HepG2 (cell line): Measurements from ENCODE around the gene TCF12. TPM values are rescaled to one million over a fixed set of nuclear protein-coding genes. Genes with fewer than 3 reads are reported as not detected.

Source experiments
- BRCA1 ChIP-seq: sonication (generic); formaldehyde crosslinking; IDR thresholded peaks from 2 replicates; pipeline ENCODE4 v1.4.0; 2020; ENCODE audit warnings: missing genetic modification reagents
- CBFB ChIP-seq: sonication (generic); formaldehyde crosslinking; IDR thresholded peaks from 2 replicates; pipeline ENCODE4 v1.4.0; 2020; ENCODE audit warnings: missing genetic modification reagents
- DBP ChIP-seq: sonication (generic); formaldehyde crosslinking; IDR thresholded peaks from 2 replicates; pipeline ENCODE4 v1.4.0; 2020; ENCODE audit warnings: missing genetic modification reagents; ENCODE audit errors: not compliant biosample characterization
- HNF4G ChIP-seq, 2 experiments: sonication (generic) in 1 of 2; formaldehyde crosslinking in 1 of 2; IDR thresholded peaks; 2 replicates each; pipeline versions ENCODE4 v1.4.0 to v1.6.1; 2011 to 2020; ENCODE audit warnings: borderline replicate concordance in 2 of 2, low read depth in 2 of 2, mild to moderate bottlenecking in 2 of 2, low read length in 1 of 2, missing genetic modification reagents in 1 of 2, moderate library complexity in 1 of 2
- IKZF4 ChIP-seq: sonication (generic); formaldehyde crosslinking; IDR thresholded peaks from 2 replicates; pipeline ENCODE4 v1.5.1; 2020; ENCODE audit warnings: borderline replicate concordance, mild to moderate bottlenecking, low read depth, missing genetic modification reagents; ENCODE audit errors: not compliant biosample characterization
- JUNB ChIP-seq: sonication (generic); formaldehyde crosslinking; IDR thresholded peaks from 2 replicates; pipeline ENCODE4 v1.8.0; 2022; ENCODE audit warnings: missing genetic modification reagents, mild to moderate bottlenecking, borderline replicate concordance
- KAT7 ChIP-seq: IDR thresholded peaks from 2 replicates; pipeline ENCODE4 v1.6.1; 2018; ENCODE audit warnings: borderline replicate concordance, missing compliant biosample characterization
- KMT2A ChIP-seq: sonication (generic); formaldehyde crosslinking; IDR thresholded peaks from 2 replicates; pipeline ENCODE4 v1.4.0; 2020; ENCODE audit warnings: missing genetic modification reagents
- MAZ ChIP-seq, 2 experiments: sonication (generic) in 1 of 2; formaldehyde crosslinking in 1 of 2; IDR thresholded peaks; 2 replicates each; pipeline versions ENCODE4 v1.5.0 to v1.6.1; 2012 to 2020; ENCODE audit warnings: low read depth in 2 of 2, mild to moderate bottlenecking in 2 of 2, borderline replicate concordance in 1 of 2, improper control_type of control experiment in 1 of 2, low read length in 1 of 2, missing genetic modification reagents in 1 of 2, moderate library complexity in 1 of 2
- MLX ChIP-seq: IDR thresholded peaks from 2 replicates; pipeline ENCODE4 v1.6.1; 2016
- MYC ChIP-seq: sonication (generic); formaldehyde crosslinking; IDR thresholded peaks from 2 replicates; pipeline ENCODE4 v1.9.0; 2021; ENCODE audit warnings: missing genetic modification reagents, borderline replicate concordance
- NPAS2 ChIP-seq: sonication (generic); formaldehyde crosslinking; IDR thresholded peaks from 2 replicates; pipeline ENCODE4 v1.8.0; 2022; ENCODE audit warnings: mild to moderate bottlenecking, missing genetic modification reagents, borderline replicate concordance
- NR2F2 ChIP-seq: IDR thresholded peaks from 2 replicates; pipeline ENCODE4 v1.6.1; 2012; ENCODE audit warnings: low read depth, inconsistent platforms, borderline replicate concordance
- NR2F6 ChIP-seq, 2 experiments: IDR thresholded peaks; 2 replicates each; pipeline ENCODE4 v1.6.1; 2016; ENCODE audit warnings: antibody characterized with exemption in 1 of 2, mild to moderate bottlenecking in 1 of 2
- RARA ChIP-seq: IDR thresholded peaks from 2 replicates; pipeline ENCODE4 v1.6.1; 2016; ENCODE audit warnings: missing genetic modification reagents, missing compliant biosample characterization
- SP2 ChIP-seq: sonication (generic); formaldehyde crosslinking; IDR thresholded peaks from 2 replicates; pipeline ENCODE4 v1.5.1; 2020; ENCODE audit warnings: mild to moderate bottlenecking, missing genetic modification reagents
- TEAD3 ChIP-seq: optimal IDR thresholded peaks from 2 replicates; pipeline ENCODE3; 2016; ENCODE audit warnings: borderline replicate concordance
- ZBTB2 ChIP-seq: sonication (generic); formaldehyde crosslinking; IDR thresholded peaks from 2 replicates; pipeline ENCODE4 v1.8.0; 2022; ENCODE audit warnings: low read depth, missing genetic modification reagents
- ZBTB7A ChIP-seq: sonication (generic); formaldehyde crosslinking; IDR thresholded peaks from 2 replicates; pipeline ENCODE4 v1.8.0; 2022; ENCODE audit warnings: mild to moderate bottlenecking, missing genetic modification reagents
- ZFP36L2 ChIP-seq: sonication (generic); formaldehyde crosslinking; IDR thresholded peaks from 2 replicates; pipeline ENCODE4 v1.4.0; 2020; ENCODE audit warnings: missing genetic modification reagents
- ZMYM4 ChIP-seq: sonication (generic); formaldehyde crosslinking; IDR thresholded peaks from 2 replicates; pipeline ENCODE4 v1.8.1; 2023; ENCODE audit warnings: mild to moderate bottlenecking, missing genetic modification reagents
- ZNF205 ChIP-seq: IDR thresholded peaks from 2 replicates; pipeline ENCODE4 v1.6.1; 2018; ENCODE audit warnings: missing biosample characterization, missing genetic modification reagents
- ZNF253 ChIP-seq: sonication (generic); formaldehyde crosslinking; IDR thresholded peaks from 2 replicates; pipeline ENCODE4 v1.8.0; 2022; ENCODE audit warnings: mild to moderate bottlenecking, missing genetic modification reagents, borderline replicate concordance
- ZNF350 ChIP-seq: sonication (generic); formaldehyde crosslinking; IDR thresholded peaks from 2 replicates; pipeline ENCODE4 v1.4.0; 2020; ENCODE audit warnings: mild to moderate bottlenecking, low read depth, missing genetic modification reagents, borderline replicate concordance
- ZNF354B ChIP-seq: sonication (generic); formaldehyde crosslinking; IDR thresholded peaks from 2 replicates; pipeline ENCODE4 v1.8.0; 2022; ENCODE audit warnings: mild to moderate bottlenecking, missing genetic modification reagents
- ZNF652 ChIP-seq: IDR thresholded peaks from 2 replicates; pipeline ENCODE4 v1.6.1; 2016; ENCODE audit warnings: low read depth, borderline replicate concordance
- ZNF784 ChIP-seq: sonication (generic); formaldehyde crosslinking; IDR thresholded peaks from 2 replicates; pipeline ENCODE4 v1.5.1; 2020; ENCODE audit warnings: missing genetic modification reagents, mild to moderate bottlenecking, borderline replicate concordance
- ZNF878 ChIP-seq: sonication (generic); formaldehyde crosslinking; IDR thresholded peaks from 2 replicates; pipeline ENCODE4 v1.8.1; 2023; ENCODE audit warnings: mild to moderate bottlenecking, missing genetic modification reagents, moderate library complexity
- polyA plus RNA-seq, 8 experiments: library from polyadenylated mRNA; depleted of rRNA in 3 of 8; stranded (reverse) in 7 of 8; unstranded in 1 of 8; fragments of >200 nt; fragmentation: Illumina TruSeq in 4 of 8; extraction: Trizol in 4 of 8; gene quantifications; 2 replicates each; pipeline versions ENCODE4 v1.2.1 to v1.2.3, GENCODE V29; 2011 to 2016; ENCODE audit warnings: low read depth in 4 of 8, missing spikeins in 1 of 8, mixed read lengths in 1 of 8; ENCODE audit not compliant: insufficient read depth in 1 of 8
- total RNA-seq, 5 experiments: library from RNA; depleted of rRNA; stranded (reverse); fragments of >200 nt; fragmentation: Illumina TruSeq; extraction: Trizol; gene quantifications; 2 replicates each; pipeline ENCODE4 v1.2.3, GENCODE V29; 2016; ENCODE audit warnings: low read depth in 1 of 5

The TCF12 gene
- total and polyA plus RNA-seq, 2 of the 13 experiments (the other 11 are each of a cell fraction or from before 2014, with no cell fraction given) = 48.6 to 51.1 TPM

GRCh38 chr15:56957812-56958406 is 39.5 kb downstream of the TCF12 start (continued):
- no peak for TF ChIP-seq IKZF4 (CRISPR knock-in tag)
- no peak for TF ChIP-seq ZNF205 (CRISPR knock-in tag)
- no peak for TF ChIP-seq ZNF878
- no peak for TF ChIP-seq NR2F2
- TF ChIP-seq ZFP36L2 (CRISPR knock-in tag) = no peak
- no peak for TF ChIP-seq ZBTB7A (CRISPR knock-in tag)
- TF ChIP-seq JUNB (CRISPR knock-in tag) = no peak
- TF ChIP-seq HNF4G (IDR thresholded peaks at IDR 0.05; ENCODE audit: borderline replicate concordance, low read depth, low read length) = no peak
- TF ChIP-seq HNF4G (CRISPR knock-in tag; IDR thresholded peaks at IDR 0.05; ENCODE audit: borderline replicate concordance, low read depth) = no peak
- no peak for TF ChIP-seq NR2F6 (IDR thresholded peaks at IDR 0.05)
- TF ChIP-seq NR2F6 (CRISPR knock-in tag; IDR thresholded peaks at IDR 0.05) = no peak; the same call in 1 of the 2 replicates
- no peak for TF ChIP-seq MYC (CRISPR knock-in tag)
- no peak for TF ChIP-seq ZNF253
- TF ChIP-seq ZNF784 (CRISPR knock-in tag) = no peak
- TF ChIP-seq RARA = 0 out of 2 replicates have a peak, but pooled peaks have one; percentile 24
- no peak for TF ChIP-seq KAT7 (CRISPR knock-in tag)
- peak; percentile 88 for TF ChIP-seq ZNF652
- TF ChIP-seq ZNF350 (CRISPR knock-in tag) = no peak
- no peak for TF ChIP-seq CBFB
- TF ChIP-seq TEAD3 (CRISPR knock-in tag) = peak; percentile 76
- no peak for TF ChIP-seq SP2 (CRISPR knock-in tag)
- peak; percentile 23; the same call in 1 of the 2 replicates for TF ChIP-seq KMT2A
- no peak for TF ChIP-seq ZNF354B (CRISPR knock-in tag)
- no peak for TF ChIP-seq NPAS2 (CRISPR knock-in tag)
- TF ChIP-seq MAZ (IDR thresholded peaks at IDR 0.05; ENCODE audit: borderline replicate concordance, low read depth, low read length) = no peak
- no peak for TF ChIP-seq MAZ (CRISPR knock-in tag; IDR thresholded peaks at IDR 0.05; ENCODE audit: low read depth)
- no peak for TF ChIP-seq MLX (CRISPR knock-in tag)
- no peak for TF ChIP-seq DBP
- TF ChIP-seq ZMYM4 (CRISPR knock-in tag) = peak; percentile 38; the same call in 1 of the 2 replicates
- TF ChIP-seq BRCA1 (CRISPR knock-in tag) = no peak
- no peak for TF ChIP-seq ZBTB2
